ENCODE data around the gene MYL7.
"Not testable (repeated sequence)": the region's sequence is repeated elsewhere in the genome, so short reads cannot be mapped to it uniquely, and the experiment has no call there.

Gene MYL7

GRCh38 chr7:44128721-44129582 is 12.2 kb downstream of the MYL7 start:
- DNase-seq: no peak

DNA sequence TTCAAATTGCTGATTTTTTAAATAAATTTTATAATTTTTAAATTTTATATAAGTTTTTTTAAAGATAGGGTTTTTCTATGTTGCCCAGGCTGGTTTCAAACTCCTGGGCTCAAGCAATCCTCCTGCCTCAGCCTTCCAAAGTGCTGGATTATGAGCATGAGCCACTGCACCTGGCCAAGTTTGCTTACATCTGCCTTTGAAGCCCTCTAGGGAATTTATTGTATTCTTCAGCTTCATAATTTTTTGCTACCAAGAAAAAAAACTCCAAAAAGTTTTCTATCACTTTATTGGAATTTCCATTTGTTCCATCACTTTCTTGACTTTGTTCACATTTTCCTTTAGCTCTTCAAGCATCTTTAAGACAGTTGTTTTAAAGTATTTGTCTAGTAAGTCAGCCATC is 14.0 kb downstream of the MYL7 start:
- DNase-seq: no peak

DNA sequence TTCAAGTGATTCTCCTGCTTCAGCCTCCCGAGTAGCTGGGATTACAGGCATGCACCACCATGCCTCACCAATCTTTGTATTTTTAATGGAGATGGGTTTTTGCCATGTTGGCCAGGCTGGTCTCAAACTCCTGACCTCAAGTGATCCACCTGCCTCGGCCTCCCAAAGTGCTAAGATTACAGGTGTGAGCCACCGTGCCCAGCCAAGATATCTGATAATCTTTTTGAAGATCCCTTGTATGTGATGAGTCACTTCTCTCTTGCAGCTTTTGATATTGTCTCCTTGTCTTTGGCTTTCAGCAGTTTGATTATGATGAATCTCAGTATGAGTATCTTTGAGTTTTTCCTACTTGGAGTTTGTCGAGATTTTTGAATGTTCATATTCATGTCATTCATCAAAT is 14.6 kb downstream of the MYL7 start:
- DNase-seq: not testable (repeated sequence)

GRCh38 chr7:44124822-44125202 is 16.3 kb downstream of the MYL7 start:
- no peak for DNase-seq

- DNase-seq: peak; percentile 95 to 97
Observed at GRCh38 chr7:44123190-44124003, 17.7 kb downstream of the MYL7 start, which contains the start of gene POLD2. Gene POLD2, minus strand, starts transcription at chr7:44123548. Its CDS starts 1,495 bp downstream, at chr7:44122053.

DNA sequence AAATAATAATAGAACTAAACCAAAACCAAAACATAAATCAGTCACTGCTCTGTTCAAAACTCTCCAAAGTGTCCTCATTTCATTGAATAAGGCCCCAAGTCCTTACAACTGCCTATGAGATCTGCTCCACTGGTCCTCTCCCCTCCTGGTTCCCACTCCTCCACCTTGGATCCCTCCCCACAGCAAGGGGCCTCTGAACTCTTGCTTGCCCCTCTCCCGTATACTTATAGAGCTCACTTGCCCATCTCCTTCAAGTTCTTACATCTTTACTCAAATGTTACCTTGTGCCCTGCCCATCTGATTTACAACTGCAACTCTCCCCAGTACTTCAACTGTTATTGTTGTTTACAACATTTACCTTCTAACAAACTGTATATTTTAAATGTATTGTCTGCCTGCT is 18.6 kb downstream of the MYL7 start:
- no peak for DNase-seq

- no peak for DNase-seq
Observed at GRCh38 chr7:44121761-44122420, 19.2 kb downstream of the MYL7 start.

GRCh38 chr7:44120395-44120794 is 20.7 kb downstream of the MYL7 start:
- DNase-seq: no peak

- no peak for DNase-seq
Observed at GRCh38 chr7:44119829-44120380, 21.2 kb downstream of the MYL7 start.

DNA sequence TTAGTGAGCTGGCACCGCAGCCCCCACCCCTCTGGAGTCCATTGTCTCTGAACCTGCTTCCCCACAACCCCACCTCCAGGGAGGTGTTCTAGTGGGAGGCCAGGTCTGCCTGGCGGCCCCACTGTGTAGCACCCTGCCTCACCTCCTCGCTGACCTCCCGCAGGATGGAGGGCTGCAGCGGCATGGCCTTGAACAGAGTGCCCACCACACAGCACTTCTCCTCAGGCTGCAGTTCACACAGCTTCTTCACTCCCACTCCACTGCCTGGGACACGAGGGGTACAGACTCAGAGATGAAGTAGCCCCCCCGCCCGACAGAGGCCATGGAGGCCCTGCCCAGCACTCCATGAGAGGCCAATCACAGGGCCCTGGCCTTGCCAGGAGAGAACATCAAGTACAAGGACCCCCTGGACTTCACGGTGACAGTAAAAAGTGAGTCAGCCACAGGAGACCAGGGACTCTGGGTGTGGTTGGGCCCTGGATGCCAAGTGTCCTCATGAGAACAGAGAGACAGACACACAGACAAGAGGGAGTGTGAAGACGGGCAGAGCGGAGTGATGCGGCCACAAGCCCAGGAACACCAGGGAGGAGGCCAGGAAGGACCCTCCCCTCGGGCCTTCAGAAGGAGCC is 23.2 kb downstream of the MYL7 start:
- no peak for DNase-seq

- no peak for DNase-seq
Observed at GRCh38 chr7:44116789-44117666, 24.1 kb downstream of the MYL7 start.

DNA sequence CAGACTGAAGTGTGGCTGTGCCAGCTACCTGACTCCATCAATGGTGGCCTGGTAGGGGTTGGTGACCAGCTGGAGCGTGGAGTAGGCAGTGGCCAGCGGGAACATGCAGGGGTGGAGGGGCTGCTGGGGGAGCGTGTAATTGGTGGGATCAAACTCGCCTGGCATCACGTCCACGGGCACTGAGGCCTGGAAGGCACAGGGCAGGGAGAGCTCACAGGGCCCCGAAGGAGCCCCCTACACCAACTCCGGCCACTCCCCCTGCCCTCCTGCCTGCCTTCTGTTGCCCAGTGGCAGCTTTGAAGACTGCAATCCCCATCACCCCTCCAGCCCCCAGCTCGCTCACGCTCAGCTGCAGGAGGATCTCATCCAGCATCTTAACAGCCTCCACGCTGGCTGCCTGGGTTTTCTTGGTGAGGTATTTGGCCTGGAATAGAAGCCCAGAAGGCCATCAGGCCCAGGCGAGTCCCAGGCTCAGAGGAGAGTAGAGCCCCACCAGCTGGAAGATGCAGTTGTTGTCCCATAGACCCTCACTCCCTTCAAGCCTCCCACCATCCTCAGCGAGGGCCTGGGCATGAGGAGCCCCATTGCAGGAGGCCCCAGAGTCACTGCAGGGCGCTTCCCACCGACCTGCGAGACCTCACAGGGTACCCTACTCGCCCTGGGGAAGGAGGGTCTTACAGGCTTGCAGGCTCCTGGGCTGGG is 24.9 kb downstream of the MYL7 start:
- DNase-seq: no peak

DNA sequence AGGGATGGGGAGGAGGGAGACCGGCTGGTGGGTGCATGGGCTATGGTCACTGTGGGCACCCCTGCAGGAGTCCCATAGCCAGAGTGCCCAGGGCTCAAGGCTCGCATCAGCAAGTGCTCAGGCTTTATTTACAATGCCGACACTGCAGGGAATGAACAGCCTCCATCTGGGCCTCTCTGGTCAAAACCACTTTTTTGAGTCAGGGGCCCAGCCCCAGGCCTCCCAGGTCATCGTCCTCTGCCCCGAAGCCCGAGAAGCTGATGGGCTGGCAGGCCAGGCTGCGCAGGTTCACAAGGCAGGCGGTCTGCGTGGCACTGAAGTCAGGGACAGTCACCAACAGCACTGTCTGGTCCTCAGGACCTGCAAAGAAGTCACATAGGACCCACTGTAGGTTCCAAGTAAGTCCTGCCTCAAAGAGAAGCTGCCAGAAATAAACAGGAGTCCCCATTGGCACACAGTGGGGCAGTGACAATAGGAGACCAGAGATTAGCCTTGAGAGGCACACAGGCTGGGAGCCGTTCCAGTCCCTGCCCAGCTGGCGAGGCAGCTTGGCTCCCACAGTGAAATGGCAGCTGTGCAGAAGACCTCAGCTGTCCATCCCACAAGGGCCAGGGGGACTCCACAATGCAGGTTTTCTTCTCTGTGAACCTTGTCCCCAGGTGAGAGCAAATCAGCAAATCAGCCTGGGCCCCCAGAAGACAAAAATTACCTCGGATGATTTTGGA is 26.4 kb downstream of the MYL7 start:
- DNase-seq: no peak

GRCh38 chr7:44113764-44114354 is 27.3 kb downstream of the MYL7 start:
- DNase-seq: no peak

- DNase-seq: no peak
Observed at GRCh38 chr7:44112997-44113763, 28.0 kb downstream of the MYL7 start.

GRCh38 chr7:44112231-44112996 is 28.7 kb downstream of the MYL7 start:
- DNase-seq: no peak

GRCh38 chr7:44111761-44112160 is 29.4 kb downstream of the MYL7 start:
- no peak for DNase-seq
